CD14-positive monocyte (primary cell): ENCODE results near the gene HSBP1L1. TPM values are rescaled to one million over a fixed set of nuclear protein-coding genes. Genes with fewer than 3 reads are reported as not detected.

Source experiments
- DNase-seq, 3 donors: peaks; one replicate each; pipeline ENCODE4 v3.0.0-alpha.2; 2011 to 2022
- H2AFZ ChIP-seq: 2 replicates; pipeline ENCODE4 v1.6.0; 2012; ENCODE audit warnings: mild to moderate bottlenecking, low read depth, low read length, inconsistent platforms; ENCODE audit not compliant: insufficient read depth, poor library complexity, severe bottlenecking
- H3K27ac ChIP-seq, 2 donors: 1 replicate in 1 of 2; 2 replicates in 1 of 2; pipeline ENCODE4 v1.5.1; 2012 to 2013; ENCODE audit warnings: low read length in 2 of 2, control low read depth in 1 of 2, inconsistent platforms in 1 of 2, low read depth in 1 of 2, mild to moderate bottlenecking in 1 of 2
- H3K27me3 ChIP-seq, 2 donors: one replicate each; pipeline versions ENCODE4 v1.6.0 to v1.6.1; 2011 to 2013; ENCODE audit warnings: low read length in 2 of 2; ENCODE audit not compliant: control insufficient read depth in 2 of 2, insufficient read depth in 2 of 2
- H3K36me3 ChIP-seq, 2 donors: replicated peaks in 1 of 2; 1 replicate in 1 of 2; 2 replicates in 1 of 2; pipeline versions ENCODE4 v1.5.1 to v1.6.1; 2012 to 2013; ENCODE audit warnings: low read length in 2 of 2, control low read depth in 1 of 2, inconsistent platforms in 1 of 2, mild to moderate bottlenecking in 1 of 2; ENCODE audit not compliant: insufficient read depth in 2 of 2, control insufficient read depth in 1 of 2
- H3K4me1 ChIP-seq, 2 donors: 1 replicate in 1 of 2; 2 replicates in 1 of 2; pipeline versions ENCODE4 v1.5.1 to v1.6.1; 2012 to 2013; ENCODE audit warnings: low read length in 2 of 2, control low read depth in 1 of 2, inconsistent platforms in 1 of 2, mild to moderate bottlenecking in 1 of 2, moderate library complexity in 1 of 2; ENCODE audit not compliant: insufficient read depth in 2 of 2, control insufficient read depth in 1 of 2
- H3K4me2 ChIP-seq: replicated peaks from 2 replicates; pipeline ENCODE3; 2012; ENCODE audit warnings: low read length, moderate library complexity, mild to moderate bottlenecking; ENCODE audit not compliant: poor library complexity, severe bottlenecking; ENCODE audit errors: extremely low read depth
- H3K4me3 ChIP-seq, 3 experiments: fragments of 200-600 bp in 1 of 3; sonication (generic) in 1 of 3; replicated peaks in 1 of 3; 1 replicate in 2 of 3; 2 replicates in 1 of 3; pipeline ENCODE4 v1.5.1; 2011 to 2013; ENCODE audit warnings: low read length in 3 of 3, mild to moderate bottlenecking in 3 of 3, control low read depth in 2 of 3, low read depth in 2 of 3, inconsistent platforms in 1 of 3, moderate library complexity in 1 of 3
- H3K79me2 ChIP-seq: 2 replicates; pipeline ENCODE4 v1.6.0; 2012; ENCODE audit warnings: mild to moderate bottlenecking, control low read depth, inconsistent platforms, low read length, moderate library complexity; ENCODE audit not compliant: insufficient read depth
- H3K9ac ChIP-seq: 2 replicates; pipeline ENCODE4 v1.6.0; 2017; ENCODE audit warnings: low read length, mild to moderate bottlenecking; ENCODE audit not compliant: insufficient read depth, poor library complexity, severe bottlenecking
- H3K9me3 ChIP-seq, 2 donors: replicated peaks in 1 of 2; 1 replicate in 1 of 2; 2 replicates in 1 of 2; pipeline versions ENCODE4 v1.5.1 to v1.6.1; 2012 to 2013; ENCODE audit warnings: low read length in 2 of 2, control low read depth in 1 of 2; ENCODE audit not compliant: control insufficient read depth in 1 of 2, insufficient read depth in 1 of 2
- H4K20me1 ChIP-seq: 2 replicates; pipeline ENCODE4 v1.6.0; 2012; ENCODE audit warnings: mild to moderate bottlenecking, low read length, control low read depth, moderate library complexity; ENCODE audit not compliant: insufficient read depth
- H3K27ac Mint-ChIP-seq, 7 donors: one replicate each; pipeline ENCODE4 v1.8.0; 2020; ENCODE audit warnings: mild to moderate bottlenecking in 7 of 7, mixed read lengths in 7 of 7, moderate library complexity in 6 of 7, inconsistent platforms in 2 of 7
- H3K27me3 Mint-ChIP-seq, 3 donors: one replicate each; pipeline ENCODE4 v1.8.0; 2021 to 2022; ENCODE audit warnings: low read depth in 3 of 3, mild to moderate bottlenecking in 3 of 3, mixed read lengths in 3 of 3, moderate library complexity in 3 of 3, inconsistent platforms in 1 of 3
- H3K36me3 Mint-ChIP-seq, 2 donors: one replicate each; pipeline ENCODE4 v1.8.0; 2020; ENCODE audit warnings: mixed read lengths in 2 of 2, inconsistent platforms in 1 of 2, mild to moderate bottlenecking in 1 of 2
- H3K4me1 Mint-ChIP-seq: one replicate; pipeline ENCODE4 v1.8.0; 2020; ENCODE audit warnings: mild to moderate bottlenecking, mixed read lengths
- H3K4me3 Mint-ChIP-seq, 2 donors: one replicate each; pipeline ENCODE4 v1.8.0; 2020; ENCODE audit warnings: mild to moderate bottlenecking in 2 of 2, mixed read lengths in 2 of 2, moderate library complexity in 1 of 2
- H3K9me3 Mint-ChIP-seq, 7 donors: one replicate each; pipeline ENCODE4 v1.8.0; 2020 to 2022; ENCODE audit warnings: mixed read lengths in 7 of 7, mild to moderate bottlenecking in 6 of 7, moderate library complexity in 6 of 7, inconsistent platforms in 2 of 7
- WGBS: methylation state at CpG from one replicate; pipeline ENCODE4 v1.1.5; 2013; ENCODE audit warnings: missing lambda C conversion rate; ENCODE audit not compliant: insufficient coverage; 5-methylcytosine and 5-hydroxymethylcytosine counted together
- intact Hi-C, 2 donors: fragments of 100-400 bp; cut with micrococcal nuclease; formaldehyde crosslinking; loops; one replicate each; pipeline versions ENCODE4 v1.15.0 to v1.15.1; 2023
- polyA plus RNA-seq, 3 donors: library from polyadenylated mRNA; depleted of rRNA in 1 of 3; unstranded in 2 of 3; stranded (reverse) in 1 of 3; fragments of 300-500 nt in 2 of 3; fragments of >200 nt in 1 of 3; fragmentation: Illumina TruSeq in 2 of 3; gene quantifications; 1 replicate in 2 of 3; 2 replicates in 1 of 3; pipeline ENCODE4 v1.2.3, GENCODE V29; 2012 to 2021
- TF ChIP-seq, protein P1 (sequence below): fragments of 200-600 bp; IDR thresholded peaks from one replicate; pipeline ENCODE4 v1.8.0; 2022; ENCODE audit warnings: antibody characterized with exemption, mild to moderate bottlenecking

The HSBP1L1 gene
- polyA plus RNA-seq, 3 donors = 2.5 to 13.2 (median 10.8) TPM

GRCh38 chr18:79934311-79935097 is 29.9 kb upstream of the HSBP1L1 start:
- Histone ChIP-seq H3K9me3 (peaks cover 54 to 77% of the 10 kb centered on the region in 2 donors), H3K4me1 (no peaks in the 10 kb centered on the region), H3K79me2 (peaks cover 93% of the 10 kb centered on the region), H3K4me3 (no peak overlapping the region), H3K27me3 (no peaks in the 10 kb centered on the region), H3K36me3 (peaks cover 55 to 99% of the 10 kb centered on the region in 2 donors), H3K9ac (no peak overlapping the region), H2AFZ (no peak overlapping the region), H3K27ac (no peak overlapping the region), H3K4me2 (no peak overlapping the region), H4K20me1 (peaks cover 75% of the 10 kb centered on the region)
- Mint-ChIP-seq H3K4me1 (peaks cover 6% of the 10 kb centered on the region), H3K4me3 (no peak overlapping the region), H3K27me3 (no peaks in the 10 kb centered on the region), H3K9me3 (peaks cover 64 to 89% (median 71%) of the 10 kb centered on the region in 7 donors), H3K36me3 (peaks cover 88 to 97% of the 10 kb centered on the region in 2 donors), H3K27ac (no peak overlapping the region)
- 87% methylated on average over 7 of the region's 8 CpGs for WGBS
- intact Hi-C loops = no loop called here
- no peak for DNase-seq
- TF ChIP-seq, protein P1, sequence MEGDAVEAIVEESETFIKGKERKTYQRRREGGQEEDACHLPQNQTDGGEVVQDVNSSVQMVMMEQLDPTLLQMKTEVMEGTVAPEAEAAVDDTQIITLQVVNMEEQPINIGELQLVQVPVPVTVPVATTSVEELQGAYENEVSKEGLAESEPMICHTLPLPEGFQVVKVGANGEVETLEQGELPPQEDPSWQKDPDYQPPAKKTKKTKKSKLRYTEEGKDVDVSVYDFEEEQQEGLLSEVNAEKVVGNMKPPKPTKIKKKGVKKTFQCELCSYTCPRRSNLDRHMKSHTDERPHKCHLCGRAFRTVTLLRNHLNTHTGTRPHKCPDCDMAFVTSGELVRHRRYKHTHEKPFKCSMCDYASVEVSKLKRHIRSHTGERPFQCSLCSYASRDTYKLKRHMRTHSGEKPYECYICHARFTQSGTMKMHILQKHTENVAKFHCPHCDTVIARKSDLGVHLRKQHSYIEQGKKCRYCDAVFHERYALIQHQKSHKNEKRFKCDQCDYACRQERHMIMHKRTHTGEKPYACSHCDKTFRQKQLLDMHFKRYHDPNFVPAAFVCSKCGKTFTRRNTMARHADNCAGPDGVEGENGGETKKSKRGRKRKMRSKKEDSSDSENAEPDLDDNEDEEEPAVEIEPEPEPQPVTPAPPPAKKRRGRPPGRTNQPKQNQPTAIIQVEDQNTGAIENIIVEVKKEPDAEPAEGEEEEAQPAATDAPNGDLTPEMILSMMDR = no peak

- intact Hi-C loops = no loop called here
- Histone ChIP-seq H3K9me3 (peaks cover 52 to 74% of the 10 kb centered on the region in 2 donors), H2AFZ (no peak overlapping the region), H3K4me1 (no peaks in the 10 kb centered on the region), H3K79me2 (peaks cover 93% of the 10 kb centered on the region), H3K27ac (no peak overlapping the region), H4K20me1 (peaks cover 77% of the 10 kb centered on the region), H3K27me3 (no peaks in the 10 kb centered on the region), H3K4me2 (no peak overlapping the region), H3K4me3 (no peak overlapping the region), H3K9ac (no peak overlapping the region), H3K36me3 (peaks cover 55 to 99% of the 10 kb centered on the region in 2 donors)
- no peak for DNase-seq
- TF ChIP-seq, protein P1 = no peak
- 100% methylated on average over 1 of the region's 5 CpGs for WGBS
- peaks cover 58 to 86% (median 67%) of the 10 kb centered on the region in 7 donors for H3K9me3 Mint-ChIP-seq
- H3K27me3 Mint-ChIP-seq = no peaks in the 10 kb centered on the region
- H3K36me3 Mint-ChIP-seq = peaks cover 88 to 97% of the 10 kb centered on the region in 2 donors
- H3K4me3 Mint-ChIP-seq = no peak overlapping the region
- H3K27ac Mint-ChIP-seq = peak overlapping the region in 2 of 7 donors; percentile 25 to 73
- peaks cover 6% of the 10 kb centered on the region for H3K4me1 Mint-ChIP-seq
These were observed 29.4 kb upstream of the HSBP1L1 start for GRCh38 chr18:79935098-79935480.
